PC-9 (cell line): ENCODE data around the gene CPEB1. TPM values are rescaled to one million over a fixed set of nuclear protein-coding genes. Genes with fewer than 3 reads are reported as not detected.

Experiments
- BruUV-seq: library from RNA; stranded (reverse); fragments of 400-500 nt; replicated peaks from 2 replicates; lab custom pipeline; 2021; lab: Mats Ljungman, UMichigan
- CTCF ChIA-PET: fragments of 300-600 bp; sonication (Branson Sonifier 250); formaldehyde crosslinking; loops from one replicate; lab custom pipeline; 2022; ENCODE audit warnings: antibody characterized with exemption; lab: Charles Lee
- POLR2A ChIA-PET: fragments of 300-600 bp; sonication (Branson Sonifier 250); formaldehyde crosslinking; loops from one replicate; lab custom pipeline; 2022; ENCODE audit warnings: antibody characterized with exemption; ENCODE audit not compliant: unreplicated experiment; lab: Charles Lee
- DNase-seq, 2 experiments: peaks; one replicate each; pipeline versions ENCODE4 v3.0.0 to v3.0.0-alpha.2; 2015 to 2022; ENCODE audit warnings: mixed read lengths in 1 of 2
- H2AFZ ChIP-seq: fragments of 200-600 bp; sonication (generic); 2 replicates; pipeline ENCODE4 v1.8.1; 2017; ENCODE audit warnings: antibody characterized with exemption
- H3F3A ChIP-seq: fragments of 200-600 bp; sonication (generic); 2 replicates; pipeline ENCODE4 v1.8.1; 2017; ENCODE audit warnings: antibody characterized with exemption, mild to moderate bottlenecking, low read depth; ENCODE audit not compliant: insufficient read depth
- H3K27ac ChIP-seq: fragments of 200-600 bp; sonication (generic); 2 replicates; pipeline ENCODE4 v1.6.1; 2016; ENCODE audit warnings: mixed run types
- H3K27me3 ChIP-seq: fragments of 200-600 bp; sonication (generic); 2 replicates; pipeline ENCODE4 v1.6.1; 2016; ENCODE audit warnings: low read depth, mixed run types; ENCODE audit not compliant: insufficient read depth
- H3K36me3 ChIP-seq: fragments of 200-600 bp; sonication (generic); 2 replicates; pipeline ENCODE4 v1.6.1; 2016; ENCODE audit warnings: low read depth, mixed run types
- H3K4me1 ChIP-seq: fragments of 200-600 bp; sonication (generic); replicated peaks from 2 replicates; pipeline ENCODE4 v1.6.1; 2016; ENCODE audit warnings: mixed run types; ENCODE audit not compliant: insufficient read depth
- H3K4me2 ChIP-seq: fragments of 200-600 bp; sonication (generic); 2 replicates; pipeline ENCODE4 v1.6.1; 2017; ENCODE audit warnings: mixed run types
- H3K4me3 ChIP-seq: fragments of 200-600 bp; sonication (generic); 2 replicates; pipeline ENCODE4 v1.6.1; 2016; ENCODE audit warnings: mixed run types
- H3K79me2 ChIP-seq: fragments of 200-600 bp; sonication (generic); 2 replicates; pipeline ENCODE4 v1.6.1; 2017; ENCODE audit warnings: low read depth, mixed run types
- H3K9me2 ChIP-seq: fragments of 200-600 bp; sonication (generic); 2 replicates; pipeline ENCODE4 v1.8.1; 2017; ENCODE audit warnings: mild to moderate bottlenecking; ENCODE audit not compliant: insufficient read depth
- H3K9me3 ChIP-seq: fragments of 200-600 bp; sonication (generic); 2 replicates; pipeline ENCODE4 v1.8.1; 2016; ENCODE audit warnings: low read depth; ENCODE audit not compliant: insufficient read depth
- H4K20me1 ChIP-seq: fragments of 200-600 bp; sonication (generic); 2 replicates; pipeline ENCODE4 v1.8.1; 2017; ENCODE audit not compliant: insufficient read depth
- EZH2 ChIP-seq: fragments of 200-600 bp; sonication (generic); IDR thresholded peaks from 2 replicates; pipeline ENCODE4 v1.8.0; 2017; ENCODE audit warnings: antibody characterized with exemption, low read depth
- intact Hi-C: fragments of 100-400 bp; cut with micrococcal nuclease; formaldehyde crosslinking; loops from one replicate; pipeline ENCODE4 v1.10.0; 2022; ENCODE audit not compliant: unreplicated experiment
- total RNA-seq: library from RNA; stranded (reverse); gene quantifications from 2 replicates; pipeline ENCODE4 v1.2.3, GENCODE V29; 2021
- TF ChIP-seq, protein P1 (sequence below): fragments of 200-600 bp; sonication (generic); conservative IDR thresholded peaks from 2 replicates; pipeline ENCODE4 v1.6.1; 2017; ENCODE audit warnings: mixed run types, antibody characterized with exemption, mild to moderate bottlenecking, moderate library complexity

The CPEB1 gene
- total RNA-seq, 1 experiment from 2014 or later, result not detected

- CTCF ChIA-PET, result no interaction called here
- Histone ChIP-seq H3K9me2 (no peaks in the 10 kb centered on the region), H3K4me3 (no peak overlapping the region), H3K36me3 (no peaks in the 10 kb centered on the region), H3K4me1 (no peaks in the 10 kb centered on the region), H3K27ac (no peak overlapping the region), H3K79me2 (no peaks in the 10 kb centered on the region), H2AFZ (no peak overlapping the region), H3K4me2 (no peak overlapping the region), H3K27me3 (peaks cover 80% of the 10 kb centered on the region), H3K9me3 (no peaks in the 10 kb centered on the region), H3F3A (no peaks in the 10 kb centered on the region), H4K20me1 (no peaks in the 10 kb centered on the region)
- TF ChIP-seq, protein P1, sequence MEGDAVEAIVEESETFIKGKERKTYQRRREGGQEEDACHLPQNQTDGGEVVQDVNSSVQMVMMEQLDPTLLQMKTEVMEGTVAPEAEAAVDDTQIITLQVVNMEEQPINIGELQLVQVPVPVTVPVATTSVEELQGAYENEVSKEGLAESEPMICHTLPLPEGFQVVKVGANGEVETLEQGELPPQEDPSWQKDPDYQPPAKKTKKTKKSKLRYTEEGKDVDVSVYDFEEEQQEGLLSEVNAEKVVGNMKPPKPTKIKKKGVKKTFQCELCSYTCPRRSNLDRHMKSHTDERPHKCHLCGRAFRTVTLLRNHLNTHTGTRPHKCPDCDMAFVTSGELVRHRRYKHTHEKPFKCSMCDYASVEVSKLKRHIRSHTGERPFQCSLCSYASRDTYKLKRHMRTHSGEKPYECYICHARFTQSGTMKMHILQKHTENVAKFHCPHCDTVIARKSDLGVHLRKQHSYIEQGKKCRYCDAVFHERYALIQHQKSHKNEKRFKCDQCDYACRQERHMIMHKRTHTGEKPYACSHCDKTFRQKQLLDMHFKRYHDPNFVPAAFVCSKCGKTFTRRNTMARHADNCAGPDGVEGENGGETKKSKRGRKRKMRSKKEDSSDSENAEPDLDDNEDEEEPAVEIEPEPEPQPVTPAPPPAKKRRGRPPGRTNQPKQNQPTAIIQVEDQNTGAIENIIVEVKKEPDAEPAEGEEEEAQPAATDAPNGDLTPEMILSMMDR, result no peak
- no peak for TF ChIP-seq EZH2
- POLR2A ChIA-PET, result no interaction called here
- no TSS peak for BruUV-seq
- DNase-seq, result no peak
- intact Hi-C loops, result no loop called here
Measured at GRCh38 chr15:82640672-82641071, 6.5 kb downstream of the CPEB1 start.

- Histone ChIP-seq H3F3A (no peaks in the 10 kb centered on the region), H3K4me3 (no peak overlapping the region), H3K79me2 (no peaks in the 10 kb centered on the region), H4K20me1 (no peaks in the 10 kb centered on the region), H3K4me2 (no peak overlapping the region), H3K36me3 (no peaks in the 10 kb centered on the region), H3K9me2 (no peaks in the 10 kb centered on the region), H3K27me3 (peaks cover 79% of the 10 kb centered on the region), H3K9me3 (no peaks in the 10 kb centered on the region), H2AFZ (no peak overlapping the region), H3K4me1 (no peaks in the 10 kb centered on the region), H3K27ac (no peak overlapping the region)
- CTCF ChIA-PET, result no interaction called here
- intact Hi-C loops, result no loop called here
- no peak for DNase-seq
- POLR2A ChIA-PET, result no interaction called here
- TF ChIP-seq, protein P1, result no peak
- no peak for TF ChIP-seq EZH2
- BruUV-seq, result no TSS peak
Measured at GRCh38 chr15:82635798-82636197, 11.4 kb downstream of the CPEB1 start.

GRCh38 chr15:82630033-82630432, 17.1 kb downstream of the CPEB1 start:
- Histone ChIP-seq H3K9me2 (no peaks in the 10 kb centered on the region), H3K27ac (no peak overlapping the region), H3K4me2 (no peak overlapping the region), H2AFZ (no peak overlapping the region), H3K4me3 (no peak overlapping the region), H3K4me1 (no peaks in the 10 kb centered on the region), H4K20me1 (no peaks in the 10 kb centered on the region), H3F3A (no peaks in the 10 kb centered on the region), H3K9me3 (no peaks in the 10 kb centered on the region), H3K79me2 (no peaks in the 10 kb centered on the region), H3K36me3 (no peaks in the 10 kb centered on the region), H3K27me3 (peaks cover 32% of the 10 kb centered on the region)
- ChIA-PET POLR2A (no interaction called here), CTCF (no interaction called here)
- BruUV-seq, result no TSS peak
- no peak for DNase-seq
- no peak for TF ChIP-seq EZH2
- TF ChIP-seq, protein P1, result no peak
- intact Hi-C loops, result no loop called here
